GM20000 (cell line): Measurements from ENCODE around the gene PTPRE.

ENCODE experiments used
- DNase-seq: peaks from one replicate; pipeline ENCODE4 v3.0.0; 2012; ENCODE audit warnings: low spot score
- CTCF ChIP-seq: IDR thresholded peaks from 2 replicates; pipeline ENCODE4 v1.5.1; 2012; ENCODE audit warnings: mild to moderate bottlenecking, control low read depth; ENCODE audit errors: extremely low read depth, missing control alignments

The PTPRE gene

GRCh38 chr10:128056303-128057050, 149.6 kb downstream of the PTPRE start:
- DNase-seq, result no peak
- no peak for TF ChIP-seq CTCF

GRCh38 chr10:128058106-128058749, 151.3 kb downstream of the PTPRE start:
- no peak for TF ChIP-seq CTCF
- DNase-seq, result no peak

- no peak for DNase-seq
- TF ChIP-seq CTCF, result no peak
Observed at GRCh38 chr10:128058750-128059134, 151.8 kb downstream of the PTPRE start.

- DNase-seq, result no peak
- TF ChIP-seq CTCF, result no peak
Observed at GRCh38 chr10:128059266-128059981, 152.5 kb downstream of the PTPRE start.

- no peak for DNase-seq
- TF ChIP-seq CTCF, result no peak
Observed at GRCh38 chr10:128059982-128060293, 153.0 kb downstream of the PTPRE start.

- no peak for TF ChIP-seq CTCF
- no peak for DNase-seq
Observed at GRCh38 chr10:128060341-128061250, 153.7 kb downstream of the PTPRE start.
